Type B pancreatic cell (in vitro differentiated cells): ENCODE measurements around the gene MPPED2. TPM values are rescaled to one million over a fixed set of nuclear protein-coding genes. Genes with fewer than 3 reads are reported as not detected.

Source experiments
- DNase-seq: peaks from one replicate; pipeline ENCODE4 v3.0.0; 2021; ENCODE audit warnings: mixed read lengths; ENCODE audit not compliant: unreplicated experiment; ENCODE audit errors: extremely low spot score
- H3K27ac Mint-ChIP-seq: 2 replicates; pipeline ENCODE4 v1.8.0; 2021; ENCODE audit warnings: mild to moderate bottlenecking, mixed read lengths
- H3K27me3 Mint-ChIP-seq: 2 replicates; pipeline ENCODE4 v1.8.0; 2021; ENCODE audit warnings: mixed read lengths
- H3K36me3 Mint-ChIP-seq: 2 replicates; pipeline ENCODE4 v1.8.0; 2021; ENCODE audit warnings: mixed read lengths
- H3K4me1 Mint-ChIP-seq: one replicate; pipeline ENCODE4 v1.8.0; 2021; ENCODE audit warnings: mixed read lengths; ENCODE audit not compliant: unreplicated experiment
- H3K4me3 Mint-ChIP-seq: 2 replicates; pipeline ENCODE4 v1.8.0; 2021; ENCODE audit warnings: mild to moderate bottlenecking, mixed read lengths
- H3K9me3 Mint-ChIP-seq: 2 replicates; pipeline ENCODE4 v1.8.0; 2021; ENCODE audit warnings: mixed read lengths
- total RNA-seq: library from RNA; stranded (reverse); gene quantifications from 2 replicates; pipeline ENCODE4 v1.2.1, GENCODE V29; 2021; ENCODE audit warnings: low replicate concordance
- TF ChIP-seq, protein P1 (sequence below): fragments of 200-600 bp; sonication (generic); conservative IDR thresholded peaks from 2 replicates; pipeline ENCODE4 v1.5.0; 2021; ENCODE audit warnings: antibody characterized with exemption, mild to moderate bottlenecking

Gene MPPED2
- total RNA-seq, 1 donor from 2014 or later = 63.9 TPM

- Mint-ChIP-seq H3K27ac (no peak overlapping the region), H3K9me3 (no peaks in the 10 kb centered on the region), H3K36me3 (peaks cover 27% of the 10 kb centered on the region), H3K4me1 (peaks cover 30% of the 10 kb centered on the region), H3K4me3 (no peak overlapping the region), H3K27me3 (peaks cover 4% of the 10 kb centered on the region)
- DNase-seq = no peak
- TF ChIP-seq, protein P1, sequence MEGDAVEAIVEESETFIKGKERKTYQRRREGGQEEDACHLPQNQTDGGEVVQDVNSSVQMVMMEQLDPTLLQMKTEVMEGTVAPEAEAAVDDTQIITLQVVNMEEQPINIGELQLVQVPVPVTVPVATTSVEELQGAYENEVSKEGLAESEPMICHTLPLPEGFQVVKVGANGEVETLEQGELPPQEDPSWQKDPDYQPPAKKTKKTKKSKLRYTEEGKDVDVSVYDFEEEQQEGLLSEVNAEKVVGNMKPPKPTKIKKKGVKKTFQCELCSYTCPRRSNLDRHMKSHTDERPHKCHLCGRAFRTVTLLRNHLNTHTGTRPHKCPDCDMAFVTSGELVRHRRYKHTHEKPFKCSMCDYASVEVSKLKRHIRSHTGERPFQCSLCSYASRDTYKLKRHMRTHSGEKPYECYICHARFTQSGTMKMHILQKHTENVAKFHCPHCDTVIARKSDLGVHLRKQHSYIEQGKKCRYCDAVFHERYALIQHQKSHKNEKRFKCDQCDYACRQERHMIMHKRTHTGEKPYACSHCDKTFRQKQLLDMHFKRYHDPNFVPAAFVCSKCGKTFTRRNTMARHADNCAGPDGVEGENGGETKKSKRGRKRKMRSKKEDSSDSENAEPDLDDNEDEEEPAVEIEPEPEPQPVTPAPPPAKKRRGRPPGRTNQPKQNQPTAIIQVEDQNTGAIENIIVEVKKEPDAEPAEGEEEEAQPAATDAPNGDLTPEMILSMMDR = no peak
These were observed 84.4 kb downstream of the MPPED2 start for GRCh38 chr11:30501744-30502143.

- H3K27ac Mint-ChIP-seq = no peak overlapping the region
- no peaks in the 10 kb centered on the region for H3K9me3 Mint-ChIP-seq
- peaks cover 4% of the 10 kb centered on the region for H3K27me3 Mint-ChIP-seq
These were observed 86.2 kb downstream of the MPPED2 start for GRCh38 chr11:30499940-30500339.

GRCh38 chr11:30497600-30497999, 88.6 kb downstream of the MPPED2 start:
- H3K27ac Mint-ChIP-seq = no peak overlapping the region
- no peak for DNase-seq
- no peaks in the 10 kb centered on the region for H3K9me3 Mint-ChIP-seq
- H3K27me3 Mint-ChIP-seq = peaks cover 4% of the 10 kb centered on the region
- TF ChIP-seq, protein P1 = no peak
- peaks cover 25% of the 10 kb centered on the region for H3K36me3 Mint-ChIP-seq
- H3K4me3 Mint-ChIP-seq = no peak overlapping the region
- peaks cover 39% of the 10 kb centered on the region for H3K4me1 Mint-ChIP-seq

More at GRCh38 chr11:30499940-30500339, 86.2 kb downstream of the MPPED2 start:
- H3K4me1 Mint-ChIP-seq = peaks cover 46% of the 10 kb centered on the region
- DNase-seq = no peak
- peaks cover 27% of the 10 kb centered on the region for H3K36me3 Mint-ChIP-seq
- TF ChIP-seq, protein P1 = no peak
- H3K4me3 Mint-ChIP-seq = no peak overlapping the region

DNA sequence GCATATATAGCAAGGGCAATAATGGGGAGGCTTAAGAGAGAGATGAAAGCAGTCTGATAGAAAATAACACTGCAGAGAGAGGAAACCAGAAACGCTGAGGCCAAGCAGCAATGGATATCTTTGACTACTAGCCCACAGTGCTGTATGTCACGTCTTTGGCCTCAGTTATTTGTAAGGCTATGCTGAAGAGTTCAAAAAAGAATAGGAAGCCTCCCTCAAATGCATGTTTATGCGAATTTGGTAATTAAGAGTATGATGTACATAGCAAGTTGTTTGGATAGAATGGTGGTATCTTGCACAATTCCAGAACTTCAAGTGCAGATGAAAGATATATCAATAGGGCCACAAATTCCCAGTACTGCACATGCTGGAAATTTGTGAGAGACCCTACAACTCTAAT, 89.2 kb downstream of the MPPED2 start:
- Mint-ChIP-seq H3K4me3 (no peak overlapping the region), H3K27me3 (peaks cover 4% of the 10 kb centered on the region), H3K27ac (no peak overlapping the region), H3K36me3 (peaks cover 28% of the 10 kb centered on the region), H3K9me3 (no peaks in the 10 kb centered on the region), H3K4me1 (peaks cover 38% of the 10 kb centered on the region)
- DNase-seq = no peak
- TF ChIP-seq, protein P1 = no peak

DNA sequence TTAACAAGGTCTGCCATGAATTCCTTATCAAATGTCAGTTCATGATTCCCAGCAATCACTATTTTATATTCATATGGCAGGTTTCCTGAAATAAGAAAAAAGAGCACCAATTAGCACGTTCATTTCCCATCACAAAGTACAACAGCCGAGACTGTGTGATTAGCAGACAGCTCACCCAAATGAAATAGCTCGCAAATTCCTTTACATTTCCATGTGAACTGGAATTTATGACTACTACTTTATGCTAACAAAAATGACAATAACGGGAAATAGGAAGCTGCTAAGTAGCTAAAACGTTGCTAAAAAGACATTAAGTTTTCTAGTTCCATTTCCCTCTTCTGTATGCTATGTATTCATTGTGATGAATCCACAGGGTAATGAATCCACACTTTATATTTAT, 90.7 kb downstream of the MPPED2 start:
- Mint-ChIP-seq H3K27ac (peak overlapping the region; percentile 1), H3K9me3 (no peaks in the 10 kb centered on the region), H3K4me1 (peaks cover 46% of the 10 kb centered on the region), H3K4me3 (no peak overlapping the region), H3K36me3 (peaks cover 24% of the 10 kb centered on the region), H3K27me3 (peaks cover 4% of the 10 kb centered on the region)
- no peak for DNase-seq
- TF ChIP-seq, protein P1 = no peak

DNA sequence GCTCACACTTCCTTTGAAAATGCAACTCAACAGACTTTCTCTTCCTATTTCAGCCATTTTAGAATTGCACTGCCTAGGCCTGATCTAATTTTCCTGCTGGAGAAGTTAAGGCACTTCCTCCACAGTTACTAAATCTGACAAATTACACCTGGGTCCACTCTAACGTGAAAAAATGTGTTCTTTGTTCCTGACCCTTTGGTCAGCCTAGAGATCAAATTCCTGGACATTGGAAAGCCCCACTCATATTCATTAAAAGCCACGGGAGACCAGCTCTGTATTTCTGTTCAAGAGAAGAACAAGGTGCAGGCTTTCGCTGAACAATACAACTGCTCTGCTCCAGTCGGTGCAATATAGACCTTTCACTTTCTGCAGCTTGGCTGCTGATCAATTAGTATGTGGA, 96.6 kb downstream of the MPPED2 start:
- no peak for DNase-seq
- H3K27ac Mint-ChIP-seq = peak overlapping the region; percentile 76
- peaks cover 47% of the 10 kb centered on the region for H3K4me1 Mint-ChIP-seq
- peaks cover 15% of the 10 kb centered on the region for H3K36me3 Mint-ChIP-seq
- H3K27me3 Mint-ChIP-seq = no peaks in the 10 kb centered on the region
- TF ChIP-seq, protein P1 = no peak
- H3K4me3 Mint-ChIP-seq = peak overlapping the region; percentile 79
- H3K9me3 Mint-ChIP-seq = no peaks in the 10 kb centered on the region
